Measurements from ENCODE around the gene PPP2R3A.
A peak's percentile ranks its signal among the peaks of the same experiment; 100 is the strongest.

PPP2R3A gene

DNA sequence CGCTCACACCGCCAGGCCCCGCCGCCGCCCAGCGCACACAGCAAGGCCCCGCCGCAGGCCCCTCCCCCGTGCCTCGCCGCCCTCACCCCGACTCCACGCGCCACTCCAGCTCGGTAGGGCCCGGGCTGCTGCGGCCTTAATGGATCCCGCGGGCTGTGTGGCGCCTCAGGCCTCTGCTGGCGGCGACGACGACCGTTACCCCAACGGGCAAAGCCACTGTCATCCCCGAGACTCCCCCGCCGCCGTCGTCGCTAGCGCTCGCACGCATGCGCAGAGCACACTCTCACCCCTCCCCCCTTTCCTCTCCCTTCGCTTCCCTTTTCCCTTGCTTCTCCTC is 230.5 kb downstream of the PPP2R3A start, which contains the start of gene MSL2:
Gene MSL2, minus strand, starts transcription at position 272 of the 337 bp plus-strand sequence. CDS start 1,222 bp downstream, outside the sequence.
- peaks cover 35 to 50% of the 10 kb centered on the region in 2 experiments for H3K4me1 ChIP-seq (ENCODE audit: control insufficient read depth in 1 of 2, insufficient read depth in 1 of 2, low read depth in 1 of 2, low read length in 1 of 2)
- no peaks in the 10 kb centered on the region for H3K27me3 ChIP-seq
- H3K9me3 ChIP-seq = no peaks in the 10 kb centered on the region
- H3K27ac ChIP-seq = peak within 1 kb of the TSS; percentile 100
- peak within 1 kb of the TSS; percentile 93 to 97 for H3K4me3 ChIP-seq (ENCODE audit: low read depth in 1 of 2, low read length in 1 of 2)
- no peaks in the 10 kb centered on the region for H3K36me3 ChIP-seq
- TF ChIP-seq, protein P1, sequence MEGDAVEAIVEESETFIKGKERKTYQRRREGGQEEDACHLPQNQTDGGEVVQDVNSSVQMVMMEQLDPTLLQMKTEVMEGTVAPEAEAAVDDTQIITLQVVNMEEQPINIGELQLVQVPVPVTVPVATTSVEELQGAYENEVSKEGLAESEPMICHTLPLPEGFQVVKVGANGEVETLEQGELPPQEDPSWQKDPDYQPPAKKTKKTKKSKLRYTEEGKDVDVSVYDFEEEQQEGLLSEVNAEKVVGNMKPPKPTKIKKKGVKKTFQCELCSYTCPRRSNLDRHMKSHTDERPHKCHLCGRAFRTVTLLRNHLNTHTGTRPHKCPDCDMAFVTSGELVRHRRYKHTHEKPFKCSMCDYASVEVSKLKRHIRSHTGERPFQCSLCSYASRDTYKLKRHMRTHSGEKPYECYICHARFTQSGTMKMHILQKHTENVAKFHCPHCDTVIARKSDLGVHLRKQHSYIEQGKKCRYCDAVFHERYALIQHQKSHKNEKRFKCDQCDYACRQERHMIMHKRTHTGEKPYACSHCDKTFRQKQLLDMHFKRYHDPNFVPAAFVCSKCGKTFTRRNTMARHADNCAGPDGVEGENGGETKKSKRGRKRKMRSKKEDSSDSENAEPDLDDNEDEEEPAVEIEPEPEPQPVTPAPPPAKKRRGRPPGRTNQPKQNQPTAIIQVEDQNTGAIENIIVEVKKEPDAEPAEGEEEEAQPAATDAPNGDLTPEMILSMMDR (IDR thresholded peaks at IDR 0.05) = no peak

- Histone ChIP-seq H3K27me3 (no peaks in the 10 kb centered on the region), H3K4me3 (ENCODE audit: low read depth in 1 of 2, low read length in 1 of 2) (peak overlapping the region; percentile 93 to 97), H3K27ac (peak overlapping the region; percentile 100), H3K4me1 (ENCODE audit: control insufficient read depth in 1 of 2, insufficient read depth in 1 of 2, low read depth in 1 of 2, low read length in 1 of 2) (peaks cover 30 to 44% of the 10 kb centered on the region in 2 experiments), H3K9me3 (no peaks in the 10 kb centered on the region), H3K36me3 (no peaks in the 10 kb centered on the region)
- TF ChIP-seq, protein P1 (IDR thresholded peaks at IDR 0.05) = peak; percentile 11
These were observed 231.1 kb downstream of the PPP2R3A start for GRCh38 chr3:136196401-136197158.

GRCh38 chr3:136197159-136197793 is 231.7 kb downstream of the PPP2R3A start:
- TF ChIP-seq, protein P1 (IDR thresholded peaks at IDR 0.05) = no peak
- peak overlapping the region; percentile 100 for H3K27ac ChIP-seq
- H3K4me3 ChIP-seq (ENCODE audit: low read depth in 1 of 2, low read length in 1 of 2) = peak overlapping the region; percentile 93 to 97
- peaks cover 23 to 37% of the 10 kb centered on the region in 2 experiments for H3K4me1 ChIP-seq (ENCODE audit: control insufficient read depth in 1 of 2, insufficient read depth in 1 of 2, low read depth in 1 of 2, low read length in 1 of 2)
- H3K9me3 ChIP-seq = no peaks in the 10 kb centered on the region
- no peaks in the 10 kb centered on the region for H3K36me3 ChIP-seq
- H3K27me3 ChIP-seq = no peaks in the 10 kb centered on the region
